RKO (cell line): ENCODE measurements around the gene DMXL1.
"Not testable (repeated sequence)": the region's sequence is repeated elsewhere in the genome, so short reads cannot be mapped to it uniquely, and the experiment has no call there.

Source experiments
- DNase-seq: peaks from one replicate; pipeline ENCODE4 v3.0.0-alpha.2; 2016; ENCODE audit warnings: low spot score

Gene DMXL1

DNA sequence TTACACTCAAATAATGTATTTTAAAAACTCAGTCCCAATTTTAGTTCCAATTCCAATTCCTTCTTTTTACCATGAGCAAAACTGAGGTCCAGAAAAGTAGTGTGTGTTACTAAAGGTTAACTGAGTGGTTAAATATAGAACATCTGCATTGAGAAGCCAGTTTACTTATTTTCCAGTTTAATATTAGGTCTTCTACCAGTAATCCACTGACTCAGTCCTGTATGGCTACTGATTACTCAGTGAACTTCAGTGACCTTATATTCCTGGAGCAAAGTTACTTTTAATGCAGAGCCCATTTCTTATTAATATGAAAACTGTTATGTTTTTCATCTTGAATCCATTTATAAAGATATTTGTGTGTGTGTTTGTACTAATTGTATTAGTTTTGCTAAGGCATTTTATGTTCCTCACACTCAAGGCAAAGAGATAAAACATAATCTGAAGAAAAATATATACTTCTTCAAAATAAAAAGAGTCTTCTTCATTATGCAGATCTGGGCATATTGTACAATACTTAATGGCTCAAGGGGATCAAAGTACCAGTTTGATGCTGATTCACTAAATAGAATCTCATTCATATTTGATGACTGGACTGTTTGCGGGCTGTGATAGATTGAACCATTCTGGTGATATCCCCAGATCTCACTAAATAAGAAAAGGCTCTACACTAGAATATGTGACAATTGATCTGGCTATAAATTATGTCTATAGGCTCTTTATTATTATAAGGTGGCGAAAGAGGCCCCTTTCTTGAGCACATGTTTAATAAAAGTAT, 60.8 kb downstream of the DMXL1 start:
- DNase-seq, result no peak

GRCh38 chr5:119135743-119136142, 64.9 kb downstream of the DMXL1 start:
- DNase-seq, result not testable (repeated sequence)

- DNase-seq, result no peak
Observed at GRCh38 chr5:119136666-119137318, 65.9 kb downstream of the DMXL1 start.

GRCh38 chr5:119153629-119154028, 82.7 kb downstream of the DMXL1 start:
- no peak for DNase-seq

DNA sequence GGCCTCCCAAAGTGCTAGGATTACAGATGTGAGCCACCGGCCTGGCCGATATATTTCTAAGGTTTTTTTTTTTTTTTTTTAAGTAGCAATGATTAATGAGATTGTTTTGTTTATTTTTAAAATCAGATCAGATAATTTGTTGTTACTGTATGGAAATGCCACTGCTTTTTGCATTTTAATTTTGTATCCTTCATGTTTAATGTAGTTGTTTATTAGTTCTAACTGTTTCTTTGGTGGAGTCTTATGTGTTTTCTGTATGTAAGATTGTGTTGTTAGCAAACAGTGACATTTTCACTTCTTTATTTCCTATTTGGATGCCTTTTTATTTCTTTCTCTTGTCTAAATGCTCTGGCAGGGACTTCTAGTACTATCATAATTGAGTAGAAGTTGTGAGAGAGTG, 87.3 kb downstream of the DMXL1 start:
- no peak for DNase-seq

GRCh38 chr5:119161430-119161829, 90.5 kb downstream of the DMXL1 start:
- DNase-seq, result no peak

DNA sequence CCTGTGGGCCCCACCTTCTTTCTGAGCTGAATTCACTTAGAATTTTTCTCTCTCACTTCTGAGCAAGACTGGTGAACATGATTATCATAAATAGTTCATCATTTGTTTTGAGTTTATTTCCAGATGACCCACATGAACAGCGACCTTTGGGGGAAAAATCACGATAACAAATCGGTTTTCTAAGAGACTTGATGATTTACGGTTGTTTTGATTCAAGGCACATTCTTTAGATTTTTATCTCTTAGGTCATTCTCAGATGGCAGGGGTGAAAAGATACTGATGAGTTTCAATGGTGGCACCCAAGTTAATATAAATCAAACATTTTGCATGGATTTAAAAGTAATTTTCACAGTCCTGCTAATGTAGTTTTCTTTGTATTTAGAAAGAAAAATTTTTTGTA, 95.1 kb downstream of the DMXL1 start:
- DNase-seq, result no peak

GRCh38 chr5:119168401-119168800, 97.5 kb downstream of the DMXL1 start:
- DNase-seq, result no peak

DNA sequence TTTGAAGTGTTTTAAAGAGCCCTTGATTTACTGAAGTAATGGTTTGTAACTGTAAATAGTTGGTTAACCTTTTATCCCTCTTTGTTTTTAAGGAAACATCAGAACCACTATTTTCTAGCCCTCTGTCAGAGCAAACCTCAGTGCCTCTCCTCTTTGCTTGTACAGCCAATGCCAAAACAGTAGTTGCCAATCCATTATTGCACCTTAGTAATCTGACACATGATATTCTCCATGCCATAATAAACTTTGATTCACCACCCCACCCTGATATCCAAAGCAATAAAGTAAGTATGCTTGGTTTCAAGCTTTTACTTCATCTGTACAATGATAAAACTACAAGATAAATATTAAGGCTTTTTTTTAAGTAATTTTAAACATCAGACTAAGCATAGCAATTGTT, 100.8 kb downstream of the DMXL1 start:
- no peak for DNase-seq

DNA sequence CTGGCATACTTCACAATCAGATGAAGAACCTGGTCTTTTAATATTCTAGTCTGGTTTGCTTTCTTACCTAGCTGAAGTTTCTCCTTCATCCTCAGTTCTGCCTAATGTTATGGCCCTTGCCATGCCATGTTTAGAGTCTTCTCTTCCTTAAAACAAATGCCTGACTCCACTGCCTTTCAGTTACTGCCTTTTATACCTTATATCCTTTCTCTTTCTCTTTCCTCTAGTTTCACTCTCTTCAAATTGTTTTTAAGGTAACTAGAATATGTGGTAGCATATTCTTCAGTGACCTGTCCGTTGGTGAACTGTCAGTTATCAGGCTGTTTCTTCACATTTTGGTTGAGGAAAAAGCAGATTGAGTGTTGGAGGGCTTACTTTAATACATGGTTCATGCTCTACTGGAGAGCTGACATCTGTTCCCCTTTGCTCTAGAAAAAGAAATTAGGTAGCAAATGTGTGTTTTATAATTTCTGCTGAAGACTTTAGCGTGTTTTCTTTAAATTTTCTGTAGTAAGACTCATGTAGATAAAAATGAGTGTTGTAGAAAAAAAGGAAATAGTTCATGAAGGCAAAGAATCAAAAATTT, 103.8 kb downstream of the DMXL1 start:
- no peak for DNase-seq

- DNase-seq, result no peak
Observed at GRCh38 chr5:119176785-119177184, 105.9 kb downstream of the DMXL1 start.

DNA sequence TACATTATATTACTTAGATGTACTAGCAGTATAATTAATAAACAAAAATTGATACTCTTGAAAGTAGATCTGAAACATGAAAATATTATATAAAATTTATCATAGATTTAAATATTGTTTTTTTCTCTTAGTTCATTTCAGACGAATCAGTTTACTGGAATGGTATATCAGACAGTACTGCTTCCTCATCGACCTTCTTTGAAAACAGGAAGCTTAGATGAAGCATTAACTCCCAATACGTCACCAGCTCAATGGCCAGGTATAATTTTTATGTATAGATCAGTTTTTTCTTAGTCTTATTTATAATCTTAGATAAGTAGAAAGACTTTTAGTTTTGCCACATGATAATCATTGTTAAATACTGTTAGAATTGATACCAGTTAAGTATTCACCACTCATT, 106.3 kb downstream of the DMXL1 start:
- DNase-seq, result no peak

GRCh38 chr5:119178435-119178834, 107.5 kb downstream of the DMXL1 start:
- DNase-seq, result no peak

DNA sequence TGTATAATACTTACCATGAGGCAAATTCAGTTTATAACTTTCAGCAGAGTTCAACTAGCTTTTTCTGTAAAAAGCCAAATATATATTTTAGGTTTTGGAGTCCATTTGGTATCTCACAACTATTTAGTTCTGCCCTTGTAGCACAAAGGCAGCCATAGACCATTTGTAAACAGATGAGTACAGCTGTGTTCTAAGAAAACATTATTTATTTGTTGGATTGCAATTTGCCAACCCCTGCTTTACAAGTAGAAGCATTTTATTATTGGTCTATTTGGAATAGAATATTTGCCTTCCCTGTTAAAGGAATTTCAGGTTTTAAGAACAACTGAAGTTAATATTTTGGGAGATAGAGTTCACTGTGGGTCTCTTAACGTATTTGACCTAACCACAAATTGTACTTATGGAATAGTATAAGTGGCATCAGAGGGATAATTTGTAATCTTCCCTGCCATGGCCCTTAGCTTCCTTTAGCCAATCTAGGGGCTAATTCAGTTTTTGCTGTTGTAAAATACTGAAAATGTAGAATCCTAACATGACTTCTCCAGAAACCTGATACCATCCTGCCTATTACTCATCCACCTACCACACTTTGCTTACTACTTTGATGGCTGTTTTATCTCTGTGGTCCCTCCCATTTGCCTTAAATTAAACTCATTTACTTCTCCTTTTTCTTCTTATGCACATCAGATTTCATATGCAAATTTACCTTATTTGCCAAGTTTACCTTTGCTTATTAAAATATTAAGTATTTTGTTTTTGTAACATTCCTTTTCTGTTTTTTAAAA, 109.2 kb downstream of the DMXL1 start:
- no peak for DNase-seq

DNA sequence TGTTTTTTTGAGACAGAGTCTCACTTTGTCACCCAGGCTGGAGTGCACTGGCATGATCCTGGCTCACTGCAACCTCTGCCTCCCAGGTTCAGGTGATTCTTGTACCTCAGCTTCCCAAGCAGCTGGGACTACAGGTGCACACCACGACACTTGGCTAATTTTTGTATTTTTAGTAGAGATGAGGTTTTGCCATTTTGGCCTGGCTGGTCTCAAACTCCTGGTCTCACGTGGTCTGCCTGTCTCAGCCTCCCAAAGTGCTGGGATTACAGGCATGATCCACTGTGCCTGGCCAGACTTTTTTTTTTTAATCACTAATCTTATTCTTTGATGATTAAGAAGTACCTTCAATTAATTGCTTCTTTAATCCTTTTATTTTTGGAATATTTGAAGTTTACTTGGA, 114.6 kb downstream of the DMXL1 start:
- DNase-seq, result not testable (repeated sequence)

DNA sequence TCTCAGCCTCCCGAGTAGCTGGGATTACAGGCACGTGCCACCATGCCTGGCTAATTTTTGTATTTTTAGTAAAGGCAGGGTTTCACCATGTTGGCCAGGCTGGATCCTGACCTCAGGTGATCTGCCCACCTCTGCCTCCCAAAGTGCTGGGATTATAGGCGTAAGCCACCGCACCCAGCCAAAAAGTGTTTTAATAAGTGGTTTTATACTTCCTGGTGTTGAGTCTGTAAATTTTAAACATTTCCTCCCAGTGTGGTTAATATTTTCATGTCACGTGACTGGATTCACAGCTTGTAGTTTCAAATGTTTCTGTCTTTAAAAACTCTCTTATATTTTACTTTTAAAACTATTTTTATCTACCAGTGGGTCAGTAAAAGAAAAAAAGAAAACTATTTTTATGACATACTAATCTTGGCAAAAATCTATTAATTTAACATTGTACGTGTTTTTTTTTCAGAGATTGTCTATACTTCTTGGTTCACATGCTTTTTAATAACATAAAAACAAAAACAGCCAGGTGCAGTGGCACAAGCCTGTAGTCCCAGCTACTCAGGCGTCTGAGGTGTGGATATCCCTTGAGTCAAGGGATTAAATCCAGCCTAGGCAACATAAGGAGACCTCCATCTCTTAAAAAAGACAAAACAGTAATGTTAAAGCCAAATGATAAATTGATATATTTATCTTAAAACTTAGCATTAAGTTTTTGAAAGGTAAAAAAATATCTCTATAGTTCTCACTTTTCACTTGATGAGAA, 117.1 kb downstream of the DMXL1 start:
- DNase-seq, result no peak

DNA sequence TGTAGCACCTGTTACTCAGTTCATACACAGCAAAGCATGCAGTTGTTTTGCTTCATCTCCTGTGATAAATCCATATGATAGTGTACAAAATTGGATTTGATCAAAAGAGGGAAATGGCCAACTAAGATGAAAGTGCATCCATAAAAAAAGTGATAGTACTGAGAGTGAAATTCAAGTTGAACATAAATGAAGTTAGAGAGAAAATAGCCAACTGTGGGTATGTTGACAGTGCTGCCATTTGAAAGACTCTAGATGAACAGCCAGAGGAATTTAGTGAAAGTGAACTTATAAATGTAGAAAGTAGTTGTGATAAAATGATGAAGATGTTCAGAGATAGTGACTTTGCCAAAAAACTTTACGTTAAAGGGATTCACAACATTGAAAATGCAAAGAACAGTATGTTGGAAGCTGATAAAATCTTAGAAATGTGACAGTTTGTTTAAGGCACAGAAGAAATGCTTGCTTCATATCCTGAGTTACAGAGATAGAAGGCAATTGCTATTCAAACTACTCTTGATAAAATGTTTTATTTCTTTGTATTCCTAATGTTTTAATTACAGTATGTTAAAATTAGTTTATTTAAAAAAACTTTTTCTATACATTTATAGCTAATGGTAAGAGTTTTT, 119.7 kb downstream of the DMXL1 start:
- DNase-seq, result no peak

DNA sequence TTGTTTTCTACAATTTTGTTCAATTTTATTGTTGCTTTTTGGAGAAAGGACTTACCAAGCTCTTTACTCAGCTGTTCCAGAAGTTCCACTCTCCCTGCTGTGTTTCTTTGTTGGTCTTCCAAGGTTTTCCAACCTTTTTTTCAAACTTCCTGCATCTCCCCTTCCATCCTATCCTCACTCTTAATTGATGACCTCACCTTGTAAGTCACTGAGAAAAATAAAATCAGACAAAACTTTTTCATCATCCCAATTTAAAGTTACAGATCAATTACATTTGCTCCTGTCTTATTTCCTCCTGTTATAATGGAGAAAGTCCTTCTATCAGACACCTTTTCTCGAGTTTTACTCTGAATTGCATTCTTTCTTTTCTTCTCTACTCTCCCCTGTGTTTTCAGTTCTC, 121.1 kb downstream of the DMXL1 start:
- no peak for DNase-seq

- no peak for DNase-seq
Observed at GRCh38 chr5:119200795-119201194, 129.9 kb downstream of the DMXL1 start.

GRCh38 chr5:119207105-119207504, 136.2 kb downstream of the DMXL1 start:
- DNase-seq, result no peak

- no peak for DNase-seq
Observed at GRCh38 chr5:119212026-119212425, 141.1 kb downstream of the DMXL1 start.
